GM18498 (cell line): ENCODE data around the gene TRAF3IP1.
"Not testable (repeated sequence)": the region's sequence is repeated elsewhere in the genome, so short reads cannot be mapped to it uniquely, and the experiment has no call there.

Experiments
- ATAC-seq: cut with Tn5 transposase; IDR thresholded peaks from one replicate; pipeline ENCODE4 v1.9.1; 2021; ENCODE audit warnings: mild to moderate bottlenecking, moderate library complexity; ENCODE audit not compliant: unreplicated experiment

Gene TRAF3IP1

DNA sequence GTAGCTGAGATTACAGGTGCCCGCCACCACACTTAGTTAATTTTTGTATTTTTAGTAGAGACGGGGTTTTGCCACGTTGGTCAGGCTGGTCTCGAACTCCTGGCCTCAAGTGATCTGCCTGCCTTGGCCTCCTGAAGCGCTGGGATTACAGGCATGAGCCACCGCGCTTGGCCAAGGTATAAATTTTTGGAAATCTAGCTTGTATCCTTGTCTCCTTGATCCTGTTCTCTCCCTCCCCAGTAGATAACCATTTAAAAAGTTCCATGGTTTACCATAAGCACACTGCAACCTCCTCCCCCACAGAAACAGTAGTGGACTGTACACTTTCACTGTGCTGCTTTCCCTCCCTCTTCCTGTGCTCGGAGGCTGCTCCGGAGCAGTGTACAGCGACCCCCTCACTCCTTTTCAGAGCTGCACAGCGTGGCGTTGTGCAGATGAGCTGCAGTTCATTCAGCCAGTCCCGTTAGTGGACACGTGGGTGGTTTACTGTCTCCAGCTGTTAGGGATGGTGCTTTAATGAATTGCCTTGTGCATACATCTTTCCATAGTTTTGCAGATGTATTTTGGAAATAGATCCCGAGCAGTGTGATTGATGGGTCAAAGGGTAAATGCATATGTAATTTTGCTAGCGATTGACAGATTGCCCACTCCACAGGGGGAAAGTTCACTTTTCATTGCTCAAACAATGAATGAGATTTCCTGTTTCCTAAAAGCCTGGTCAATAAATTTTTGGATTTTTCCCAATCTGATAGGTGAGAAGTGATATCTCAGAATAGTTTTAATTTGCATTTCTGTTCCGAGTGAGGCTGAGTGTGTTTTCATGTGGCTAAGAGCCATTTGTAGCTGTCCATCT lies 121.2 kb downstream of the TRAF3IP1 start:
- no peak for ATAC-seq

GRCh38 chr2:238442257-238442656 lies 121.9 kb downstream of the TRAF3IP1 start:
- ATAC-seq, result not testable (repeated sequence)

GRCh38 chr2:238444242-238444641 lies 123.9 kb downstream of the TRAF3IP1 start:
- ATAC-seq, result no peak

GRCh38 chr2:238445409-238446190 lies 125.3 kb downstream of the TRAF3IP1 start:
- no peak for ATAC-seq

DNA sequence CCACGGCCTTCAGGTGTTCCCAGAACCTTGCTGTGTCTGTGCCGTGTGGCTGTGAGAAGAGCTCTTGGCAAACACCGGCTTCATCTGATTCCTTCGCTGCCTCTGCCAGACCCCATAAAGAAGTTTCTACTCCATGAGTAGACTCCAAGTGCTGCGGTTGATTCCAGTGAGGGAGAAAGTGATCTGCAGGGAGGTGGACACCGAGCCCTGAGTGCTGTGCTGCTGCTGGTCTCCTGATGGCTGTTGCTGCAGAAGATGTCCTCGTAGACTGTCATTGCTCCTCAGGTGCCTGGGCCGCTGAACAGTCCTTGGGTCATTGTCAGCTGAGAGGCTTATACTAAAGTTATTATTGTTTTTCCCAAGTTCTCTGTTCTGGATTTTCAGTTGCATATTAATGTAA lies 126.1 kb downstream of the TRAF3IP1 start:
- no peak for ATAC-seq

- ATAC-seq, result no peak
These were observed 128.0 kb downstream of the TRAF3IP1 start for GRCh38 chr2:238448031-238448955.

DNA sequence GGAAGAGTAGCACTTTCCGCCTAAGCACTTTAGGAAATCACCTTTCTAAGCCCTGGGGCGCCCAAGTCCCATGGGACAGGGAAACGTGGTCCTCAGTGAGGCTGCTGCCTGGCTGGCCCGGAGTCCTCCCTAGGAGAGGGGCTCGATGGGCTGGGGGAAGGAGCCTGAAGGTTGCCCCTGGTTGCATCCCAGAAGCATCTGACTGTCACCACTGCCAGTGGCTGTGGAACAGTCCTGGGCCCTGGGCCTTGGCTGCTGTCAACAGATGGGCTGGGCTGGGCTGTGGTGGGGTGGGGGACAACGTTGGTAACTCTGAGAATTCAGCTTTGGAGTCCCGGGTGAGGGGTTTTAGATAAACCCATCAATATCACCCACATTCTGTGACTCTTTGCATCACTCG lies 128.9 kb downstream of the TRAF3IP1 start:
- ATAC-seq, result no peak

GRCh38 chr2:238449909-238450417 lies 129.6 kb downstream of the TRAF3IP1 start:
- ATAC-seq, result no peak

DNA sequence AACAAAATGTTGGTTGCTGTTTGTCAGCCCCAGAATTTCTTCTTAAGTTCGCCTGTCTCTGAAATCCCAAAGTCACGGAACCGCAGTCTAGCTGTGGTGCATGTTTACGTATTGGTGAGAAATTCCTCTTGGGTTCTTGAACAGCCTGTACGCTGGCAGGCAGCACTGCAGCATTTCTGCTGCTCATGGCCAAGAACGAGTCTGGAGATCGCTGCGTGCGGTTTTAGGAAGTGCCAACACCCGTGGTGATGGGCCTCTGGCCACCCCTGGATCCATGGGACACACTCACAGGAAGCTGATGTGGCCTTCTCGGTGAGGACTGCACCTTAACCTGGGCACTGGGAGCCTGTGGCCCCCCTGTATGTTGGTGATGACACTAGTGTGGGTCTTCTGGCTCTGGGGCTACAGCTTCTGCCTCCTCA lies 130.1 kb downstream of the TRAF3IP1 start:
- ATAC-seq, result no peak
